WERI-Rb-1 (cell line): ENCODE results near the gene ARHGAP25.

Experiments used
- DNase-seq: peaks from one replicate; pipeline ENCODE4 v3.0.0-alpha.2; 2020
- H3K27ac ChIP-seq: fragments of 250-450 bp; sonication (Bioruptor Pico); 2 replicates; pipeline ENCODE4 v1.5.1; 2020; ENCODE audit warnings: mild to moderate bottlenecking, moderate library complexity
- H3K27me3 ChIP-seq: fragments of 250-450 bp; sonication (Bioruptor Pico); 2 replicates; pipeline ENCODE4 v1.5.1; 2021; ENCODE audit warnings: mild to moderate bottlenecking, low read depth, moderate library complexity; ENCODE audit not compliant: insufficient read depth, severe bottlenecking
- H3K36me3 ChIP-seq: fragments of 250-450 bp; sonication (Bioruptor Pico); 2 replicates; pipeline ENCODE4 v1.5.1; 2020; ENCODE audit warnings: mild to moderate bottlenecking, moderate library complexity
- H3K4me3 ChIP-seq: 2 replicates; pipeline ENCODE4 v1.5.1; 2011; ENCODE audit warnings: low read depth, mild to moderate bottlenecking, control low read depth, low read length
- H3K9me3 ChIP-seq: fragments of 250-450 bp; sonication (Bioruptor Pico); 2 replicates; pipeline ENCODE4 v1.5.1; 2021; ENCODE audit warnings: mild to moderate bottlenecking, moderate library complexity; ENCODE audit not compliant: severe bottlenecking
- TF ChIP-seq, protein P1 (sequence below): IDR thresholded peaks from 2 replicates; pipeline ENCODE4 v1.5.1; 2011; ENCODE audit warnings: low read depth, mild to moderate bottlenecking, control low read depth, inconsistent platforms, low read length

The ARHGAP25 gene

DNA sequence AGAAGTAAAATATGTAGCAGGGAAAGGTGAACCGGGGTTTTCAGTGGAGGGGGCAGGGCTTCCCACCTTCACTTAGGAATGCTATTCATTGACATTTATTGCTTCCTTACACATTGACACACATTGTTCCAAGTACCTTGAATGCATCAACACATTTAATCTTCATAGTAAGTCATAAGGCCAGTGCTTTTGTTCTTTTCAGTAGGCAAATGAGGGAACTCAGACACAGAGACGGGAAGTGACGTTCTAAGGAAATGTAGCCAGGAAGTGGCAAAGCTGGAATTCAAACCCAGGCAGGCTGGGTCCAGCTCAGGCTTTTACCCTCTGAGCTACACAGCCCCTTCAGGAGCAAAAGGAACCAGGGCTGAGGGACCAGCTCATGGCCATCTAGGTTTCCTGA is 115.9 kb downstream of the ARHGAP25 start:
- no peak for DNase-seq
- H3K27me3 ChIP-seq, result peaks cover 80% of the 10 kb centered on the region
- TF ChIP-seq, protein P1, sequence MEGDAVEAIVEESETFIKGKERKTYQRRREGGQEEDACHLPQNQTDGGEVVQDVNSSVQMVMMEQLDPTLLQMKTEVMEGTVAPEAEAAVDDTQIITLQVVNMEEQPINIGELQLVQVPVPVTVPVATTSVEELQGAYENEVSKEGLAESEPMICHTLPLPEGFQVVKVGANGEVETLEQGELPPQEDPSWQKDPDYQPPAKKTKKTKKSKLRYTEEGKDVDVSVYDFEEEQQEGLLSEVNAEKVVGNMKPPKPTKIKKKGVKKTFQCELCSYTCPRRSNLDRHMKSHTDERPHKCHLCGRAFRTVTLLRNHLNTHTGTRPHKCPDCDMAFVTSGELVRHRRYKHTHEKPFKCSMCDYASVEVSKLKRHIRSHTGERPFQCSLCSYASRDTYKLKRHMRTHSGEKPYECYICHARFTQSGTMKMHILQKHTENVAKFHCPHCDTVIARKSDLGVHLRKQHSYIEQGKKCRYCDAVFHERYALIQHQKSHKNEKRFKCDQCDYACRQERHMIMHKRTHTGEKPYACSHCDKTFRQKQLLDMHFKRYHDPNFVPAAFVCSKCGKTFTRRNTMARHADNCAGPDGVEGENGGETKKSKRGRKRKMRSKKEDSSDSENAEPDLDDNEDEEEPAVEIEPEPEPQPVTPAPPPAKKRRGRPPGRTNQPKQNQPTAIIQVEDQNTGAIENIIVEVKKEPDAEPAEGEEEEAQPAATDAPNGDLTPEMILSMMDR, result no peak
- no peak overlapping the region for H3K27ac ChIP-seq
- no peak overlapping the region for H3K4me3 ChIP-seq
- H3K9me3 ChIP-seq, result no peaks in the 10 kb centered on the region
- H3K36me3 ChIP-seq, result no peaks in the 10 kb centered on the region

DNA sequence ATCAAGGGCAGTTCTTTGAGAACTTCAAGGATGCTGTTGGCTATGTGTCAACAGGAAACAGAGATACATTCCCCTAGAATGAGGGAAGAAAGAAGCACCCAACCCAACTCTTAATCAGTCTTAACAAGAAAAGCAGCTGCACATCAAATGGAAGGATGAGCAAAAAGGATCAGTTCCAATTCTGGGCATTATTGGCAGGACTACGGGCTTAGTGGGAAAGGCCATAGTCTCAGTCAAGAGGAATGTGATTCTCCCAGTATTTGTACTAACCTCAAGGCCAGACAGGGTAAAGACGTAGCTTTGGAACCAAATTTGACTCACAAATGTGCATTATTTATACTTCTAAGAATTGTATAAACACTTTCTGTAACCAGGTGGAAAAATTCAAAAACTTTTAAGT is 118.4 kb downstream of the ARHGAP25 start:
- Histone ChIP-seq H3K9me3 (no peaks in the 10 kb centered on the region), H3K27me3 (peaks cover 71% of the 10 kb centered on the region), H3K4me3 (no peak overlapping the region), H3K27ac (no peak overlapping the region), H3K36me3 (no peaks in the 10 kb centered on the region)
- TF ChIP-seq, protein P1, result no peak
- DNase-seq, result no peak

DNA sequence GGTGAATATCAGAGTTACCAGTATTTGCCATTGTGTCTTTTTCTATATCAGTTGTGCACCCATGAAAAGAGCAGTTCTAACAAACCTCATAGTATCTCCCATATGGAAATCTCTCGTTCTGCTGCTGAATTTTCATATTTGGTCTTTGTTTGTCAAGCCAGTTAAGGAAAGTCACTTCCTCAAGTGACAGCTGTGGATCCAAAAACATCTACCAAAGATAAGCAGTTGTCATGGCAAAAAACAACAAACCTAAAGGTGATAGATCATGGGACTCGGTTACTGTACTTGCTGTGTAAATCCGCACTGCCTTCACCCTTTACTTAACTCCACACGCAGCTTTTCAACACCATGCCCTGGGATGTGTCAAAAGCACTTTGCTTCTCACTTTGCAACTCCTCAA is 119.3 kb downstream of the ARHGAP25 start:
- H3K4me3 ChIP-seq, result no peak overlapping the region
- H3K27ac ChIP-seq, result no peak overlapping the region
- no peaks in the 10 kb centered on the region for H3K9me3 ChIP-seq
- peaks cover 70% of the 10 kb centered on the region for H3K27me3 ChIP-seq
- TF ChIP-seq, protein P1, result no peak
- DNase-seq, result no peak
- no peaks in the 10 kb centered on the region for H3K36me3 ChIP-seq

DNA sequence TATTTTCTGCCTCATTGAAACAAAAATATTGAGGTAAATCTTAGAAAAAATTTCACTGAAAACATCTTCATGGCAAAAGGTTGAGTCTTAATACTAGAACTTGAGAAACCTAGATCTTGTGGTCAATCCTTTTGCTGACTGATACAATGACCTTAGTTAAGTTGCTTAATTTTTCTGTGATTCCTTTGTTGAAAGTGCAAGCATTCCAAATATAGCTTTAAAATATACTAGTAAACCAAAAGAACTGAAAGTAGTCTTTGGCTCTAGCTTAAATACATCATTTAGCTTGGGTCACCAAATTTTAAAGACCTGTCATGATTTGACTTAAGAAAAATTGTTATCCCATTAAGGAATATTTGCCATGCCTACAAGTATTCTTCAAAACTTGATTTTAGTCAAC is 119.9 kb downstream of the ARHGAP25 start:
- no peak for DNase-seq
- Histone ChIP-seq H3K36me3 (no peaks in the 10 kb centered on the region), H3K4me3 (no peak overlapping the region), H3K27me3 (peaks cover 65% of the 10 kb centered on the region), H3K27ac (no peak overlapping the region), H3K9me3 (no peaks in the 10 kb centered on the region)
- TF ChIP-seq, protein P1, result no peak

DNA sequence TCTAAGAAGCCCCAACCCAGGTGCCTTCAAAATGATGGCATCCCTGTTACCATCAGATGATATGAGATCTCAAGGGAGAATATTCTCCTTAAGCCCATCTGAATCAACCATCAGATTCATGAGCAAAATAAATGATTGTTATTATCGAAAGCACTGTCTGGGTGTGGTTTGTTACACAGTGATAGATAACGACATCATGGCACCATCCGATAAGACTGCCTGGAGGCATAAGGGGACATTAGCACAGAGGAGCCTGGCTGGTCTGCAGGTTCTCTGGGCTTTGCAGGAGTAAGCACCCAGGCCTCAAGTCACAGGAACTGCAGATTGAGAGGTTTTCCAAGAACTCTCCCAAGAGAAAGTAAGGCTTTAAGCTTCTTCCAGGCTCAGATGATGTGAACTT is 120.9 kb downstream of the ARHGAP25 start:
- Histone ChIP-seq H3K27me3 (peaks cover 60% of the 10 kb centered on the region), H3K9me3 (no peaks in the 10 kb centered on the region), H3K4me3 (no peak overlapping the region), H3K36me3 (no peaks in the 10 kb centered on the region), H3K27ac (no peak overlapping the region)
- TF ChIP-seq, protein P1, result no peak
- DNase-seq, result no peak

DNA sequence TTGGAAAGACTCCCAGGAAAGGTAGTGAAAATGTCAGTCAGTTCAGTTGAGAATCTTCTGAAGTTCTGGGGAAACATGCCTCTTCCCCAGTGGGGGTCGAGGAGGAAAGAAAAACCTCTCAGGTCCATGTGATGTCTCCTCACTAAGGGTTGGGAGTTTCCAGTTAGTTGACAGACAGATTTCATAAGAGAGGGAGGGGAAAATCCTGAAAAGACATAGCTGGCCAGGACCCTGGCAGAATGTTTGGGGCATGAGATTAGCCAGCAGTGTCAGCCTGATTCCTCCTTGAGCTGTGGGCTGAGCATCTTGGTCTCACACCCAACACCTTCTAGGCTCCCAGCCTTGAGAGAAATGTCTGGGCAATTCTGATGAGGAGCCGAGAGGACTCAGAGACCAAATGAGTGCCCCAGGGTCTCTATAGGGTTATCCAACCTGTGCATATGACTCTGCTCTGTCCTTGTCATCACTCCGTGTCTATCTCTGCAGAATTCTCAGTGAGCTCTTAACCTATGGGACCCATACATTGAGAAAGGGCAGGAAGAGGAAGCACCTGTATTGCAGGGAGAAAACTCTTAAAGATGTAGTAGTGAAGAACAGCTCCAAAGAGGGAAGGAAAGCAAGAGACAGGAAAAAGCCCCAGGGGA is 122.7 kb downstream of the ARHGAP25 start:
- Histone ChIP-seq H3K27ac (no peak overlapping the region), H3K4me3 (no peak overlapping the region), H3K36me3 (no peaks in the 10 kb centered on the region), H3K9me3 (no peaks in the 10 kb centered on the region), H3K27me3 (peaks cover 47% of the 10 kb centered on the region)
- TF ChIP-seq, protein P1, result no peak
- no peak for DNase-seq
